Measurements from ENCODE around the gene CACNA1C.
"Not testable (repeated sequence)": the region's sequence is repeated elsewhere in the genome, so short reads cannot be mapped to it uniquely, and the experiment has no call there.

The CACNA1C gene

GRCh38 chr12:2739832-2740641, 687.2 kb downstream of the CACNA1C start:
- DNase-seq: no peak

- not testable (repeated sequence) for DNase-seq
Measured at GRCh38 chr12:2742037-2742436, 689.2 kb downstream of the CACNA1C start.

DNA sequence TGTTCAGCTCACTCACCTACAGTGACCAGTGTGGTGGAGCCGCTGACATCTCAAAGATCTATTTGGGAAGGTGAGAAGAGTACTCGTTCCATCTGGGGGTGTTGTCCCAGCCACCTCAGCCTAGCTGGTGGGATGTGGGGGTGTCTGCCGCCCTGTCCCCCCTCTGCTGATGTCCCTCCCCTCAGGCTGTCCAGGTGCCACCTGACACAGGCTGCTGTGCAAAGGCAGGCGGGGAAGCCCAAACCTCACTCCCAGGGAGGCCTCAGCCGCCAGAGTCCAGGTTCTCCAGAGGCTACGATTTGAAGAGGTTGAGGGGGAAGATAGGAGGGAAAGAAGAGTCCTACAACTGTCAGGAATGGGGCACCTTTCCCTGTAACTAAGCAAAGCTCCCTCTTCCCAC, 690.7 kb downstream of the CACNA1C start:
- no peak for DNase-seq

DNA sequence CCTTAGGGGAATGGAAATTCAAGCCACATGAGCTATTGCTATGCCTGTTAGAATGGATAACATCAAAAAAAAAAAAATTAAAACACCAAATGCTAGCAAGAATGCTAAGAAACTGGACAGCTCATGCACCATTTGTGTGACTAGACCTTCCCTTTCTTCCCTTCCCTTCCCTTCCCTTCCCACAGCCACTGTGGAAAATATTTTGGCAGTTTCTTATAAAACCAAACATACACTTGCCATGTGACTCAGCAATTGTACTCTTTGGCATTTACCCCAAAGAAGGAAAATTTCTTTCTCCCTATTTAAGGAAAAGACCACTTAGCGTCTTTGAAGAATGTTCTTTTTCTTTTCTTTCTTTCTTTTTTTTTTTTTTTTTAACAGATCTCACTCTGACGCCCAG, 692.9 kb downstream of the CACNA1C start:
- no peak for DNase-seq
